Panc1 (cell line): ENCODE results near the gene NUB1. TPM values are rescaled to one million over a fixed set of nuclear protein-coding genes. Genes with fewer than 3 reads are reported as not detected.
A peak's percentile ranks its signal among the peaks of the same experiment; 100 is the strongest.

ENCODE experiments used
- ATAC-seq: fragments of 200-7000 bp; cut with Tn5 transposase; 2 replicates; pipeline ENCODE4 v1.9.1; 2020; ENCODE audit warnings: mild to moderate bottlenecking, moderate library complexity
- BruUV-seq: library from RNA; stranded (reverse); fragments of 400-500 nt; replicated peaks from 2 replicates; lab custom pipeline; 2021; lab: Mats Ljungman, UMichigan
- CTCF ChIA-PET: fragments of 300-600 bp; sonication (Branson Sonifier 250); formaldehyde crosslinking; loops from one replicate; lab custom pipeline; 2022; ENCODE audit warnings: antibody characterized with exemption; lab: Charles Lee
- POLR2A ChIA-PET: fragments of 300-600 bp; sonication (Branson Sonifier 250); formaldehyde crosslinking; loops from one replicate; lab custom pipeline; 2022; ENCODE audit warnings: antibody characterized with exemption; lab: Charles Lee
- DNase-seq: peaks from one replicate; pipeline ENCODE4 v3.0.0-alpha.2; 2010; ENCODE audit warnings: low read depth, low spot score
- H3K27ac ChIP-seq: 2 replicates; pipeline ENCODE4 v1.5.1; 2011; ENCODE audit warnings: mild to moderate bottlenecking, low read length, inconsistent platforms
- H3K27me3 ChIP-seq: fragments of 200-500 bp; sonication (Bioruptor generic); 2 replicates; pipeline ENCODE4 v1.6.0; 2014; ENCODE audit warnings: low read length, inconsistent platforms; ENCODE audit not compliant: control insufficient read depth, insufficient read depth
- H3K36me3 ChIP-seq: fragments of 200-500 bp; sonication (Bioruptor generic); 2 replicates; pipeline ENCODE4 v1.5.1; 2014; ENCODE audit warnings: inconsistent platforms, mild to moderate bottlenecking, low read length, moderate library complexity; ENCODE audit not compliant: control insufficient read depth, insufficient read depth
- H3K4me1 ChIP-seq: 2 replicates; pipeline ENCODE4 v1.5.1; 2011; ENCODE audit warnings: inconsistent platforms, mild to moderate bottlenecking, low read length, moderate library complexity; ENCODE audit not compliant: control insufficient read depth, insufficient read depth
- H3K4me3 ChIP-seq, 2 experiments: 2 replicates each; pipeline ENCODE4 v1.5.1; 2011 to 2012; ENCODE audit warnings: low read depth in 2 of 2, low read length in 2 of 2, mild to moderate bottlenecking in 2 of 2, inconsistent platforms in 1 of 2, moderate library complexity in 1 of 2
- H3K9me3 ChIP-seq: fragments of 200-500 bp; sonication (Bioruptor generic); 2 replicates; pipeline ENCODE4 v1.5.1; 2014; ENCODE audit warnings: low read depth, mild to moderate bottlenecking, inconsistent platforms, low read length, moderate library complexity; ENCODE audit not compliant: control insufficient read depth, insufficient read depth
- CTCF ChIP-seq: fragments of 450-650 bp; IDR thresholded peaks from 2 replicates; pipeline ENCODE4 v1.5.1; 2017; ENCODE audit warnings: mild to moderate bottlenecking
- POLR2AphosphoS5 ChIP-seq: IDR thresholded peaks from 2 replicates; pipeline ENCODE4 v1.6.1; 2012; ENCODE audit warnings: mild to moderate bottlenecking, low read depth, low read length, moderate library complexity
- REST ChIP-seq, 2 experiments: IDR thresholded peaks; 2 replicates each; pipeline ENCODE4 v1.6.1; 2011 to 2012; ENCODE audit warnings: low read depth in 2 of 2, control low read depth in 1 of 2, low read length in 1 of 2, mild to moderate bottlenecking in 1 of 2, moderate library complexity in 1 of 2; ENCODE audit not compliant: insufficient read depth in 1 of 2
- SIN3A ChIP-seq: IDR thresholded peaks from 2 replicates; pipeline ENCODE4 v1.6.1; 2012; ENCODE audit warnings: low read depth, mild to moderate bottlenecking, low read length, moderate library complexity, borderline replicate concordance; ENCODE audit not compliant: insufficient read depth
- TCF7L2 ChIP-seq: IDR thresholded peaks from 2 replicates; pipeline ENCODE4 v1.6.1; 2011; ENCODE audit warnings: mild to moderate bottlenecking, low read depth, low read length, inconsistent platforms
- in situ Hi-C: cut with HindIII; loops from 2 replicates; pipeline ENCODE4 v1.10.0; 2016; ENCODE audit warnings: low sequenced_read_pairs, low pct_unique_long_range_greater_than_20kb
- intact Hi-C: fragments of 100-400 bp; cut with micrococcal nuclease; formaldehyde crosslinking; loops from one replicate; pipeline ENCODE4 v1.10.0; 2022; ENCODE audit not compliant: unreplicated experiment
- total RNA-seq: library from RNA; stranded (reverse); gene quantifications from one replicate; pipeline ENCODE4 v1.2.1, GENCODE V29; 2021; ENCODE audit not compliant: unreplicated experiment

Gene NUB1
- total RNA-seq, 1 experiment from 2014 or later = 50.5 TPM

GRCh38 chr7:151361193-151361959 lies 19.8 kb downstream of the NUB1 start:
- in situ Hi-C loops = no loop called here
- intact Hi-C loops = no loop called here
- H3K9me3 ChIP-seq = no peaks in the 10 kb centered on the region
- ATAC-seq (no peak), DNase-seq (no peak)
- POLR2A ChIA-PET = no interaction called here
- no peaks in the 10 kb centered on the region for H3K27me3 ChIP-seq
- H3K4me3 ChIP-seq = no peak overlapping the region
- CTCF ChIA-PET = no interaction called here
- H3K4me1 ChIP-seq = no peaks in the 10 kb centered on the region; the same call in 1 of the 2 replicates
- no TSS peak for BruUV-seq
- H3K36me3 ChIP-seq = peaks cover 6% of the 10 kb centered on the region
- no peak overlapping the region for H3K27ac ChIP-seq
- TF ChIP-seq REST (IDR thresholded peaks at IDR 0.05; ENCODE audit: insufficient read depth in 1 of 2, low read depth in 2 of 2, low read length in 1 of 2) (no peak), POLR2AphosphoS5 (no peak), CTCF (no peak)

GRCh38 chr7:151363182-151363581 lies 21.6 kb downstream of the NUB1 start:
- ATAC-seq = no peak
- POLR2A ChIA-PET = interaction anchor here (0.7 kb wide), 1 partner anchor 49 kb away, joined by 6 read pairs; no protein-coding TSS in a partner anchor

More at GRCh38 chr7:151363182-151363581, 21.6 kb downstream of the NUB1 start:
- TSS peak; percentile 49 for BruUV-seq
- Histone ChIP-seq H3K27me3 (no peaks in the 10 kb centered on the region), H3K4me3 (no peak overlapping the region), H3K27ac (no peak overlapping the region), H3K36me3 (peaks cover 6% of the 10 kb centered on the region), H3K9me3 (no peaks in the 10 kb centered on the region), H3K4me1 (peaks cover 8% of the 10 kb centered on the region)
- no peak for DNase-seq
- CTCF ChIA-PET = no interaction called here
- TF ChIP-seq CTCF (no peak), SIN3A (no peak), TCF7L2 (no peak), REST (IDR thresholded peaks at IDR 0.05; ENCODE audit: insufficient read depth in 1 of 2, low read depth in 2 of 2, low read length in 1 of 2) (no peak), POLR2AphosphoS5 (no peak)
- intact Hi-C loops = no loop called here
- in situ Hi-C loops = no loop called here
